Duodenal mucosa (tissue), 2 donors: ENCODE data around the gene ITGBL1.
A peak's percentile ranks its signal among the peaks of the same experiment; 100 is the strongest.

Experiments
- H3K27ac ChIP-seq: one replicate; pipeline ENCODE4 v1.7.0; 2013; ENCODE audit warnings: low read depth, low read length
- H3K27me3 ChIP-seq, 2 donors: one replicate each; pipeline ENCODE4 v1.7.0; 2013; ENCODE audit warnings: low read length in 2 of 2, control low read depth in 1 of 2; ENCODE audit not compliant: insufficient read depth in 2 of 2, control insufficient read depth in 1 of 2
- H3K36me3 ChIP-seq, 2 donors: one replicate each; pipeline ENCODE4 v1.7.0; 2013; ENCODE audit warnings: low read length in 2 of 2, control low read depth in 1 of 2; ENCODE audit not compliant: insufficient read depth in 2 of 2, control insufficient read depth in 1 of 2
- H3K4me1 ChIP-seq, 2 donors: one replicate each; pipeline ENCODE4 v1.7.0; 2013; ENCODE audit warnings: low read length in 2 of 2, control low read depth in 1 of 2; ENCODE audit not compliant: insufficient read depth in 2 of 2, control insufficient read depth in 1 of 2
- H3K4me3 ChIP-seq, 2 donors: one replicate each; pipeline ENCODE4 v1.7.0; 2013; ENCODE audit warnings: low read length in 2 of 2, low read depth in 1 of 2
- H3K9ac ChIP-seq, 2 donors: one replicate each; pipeline ENCODE4 v1.7.0; 2013; ENCODE audit warnings: low read length in 2 of 2, low read depth in 1 of 2
- H3K9me3 ChIP-seq, 2 donors: one replicate each; pipeline ENCODE4 v1.7.0; 2013; ENCODE audit warnings: low read length in 2 of 2, control low read depth in 1 of 2; ENCODE audit not compliant: control insufficient read depth in 1 of 2

Gene ITGBL1

DNA sequence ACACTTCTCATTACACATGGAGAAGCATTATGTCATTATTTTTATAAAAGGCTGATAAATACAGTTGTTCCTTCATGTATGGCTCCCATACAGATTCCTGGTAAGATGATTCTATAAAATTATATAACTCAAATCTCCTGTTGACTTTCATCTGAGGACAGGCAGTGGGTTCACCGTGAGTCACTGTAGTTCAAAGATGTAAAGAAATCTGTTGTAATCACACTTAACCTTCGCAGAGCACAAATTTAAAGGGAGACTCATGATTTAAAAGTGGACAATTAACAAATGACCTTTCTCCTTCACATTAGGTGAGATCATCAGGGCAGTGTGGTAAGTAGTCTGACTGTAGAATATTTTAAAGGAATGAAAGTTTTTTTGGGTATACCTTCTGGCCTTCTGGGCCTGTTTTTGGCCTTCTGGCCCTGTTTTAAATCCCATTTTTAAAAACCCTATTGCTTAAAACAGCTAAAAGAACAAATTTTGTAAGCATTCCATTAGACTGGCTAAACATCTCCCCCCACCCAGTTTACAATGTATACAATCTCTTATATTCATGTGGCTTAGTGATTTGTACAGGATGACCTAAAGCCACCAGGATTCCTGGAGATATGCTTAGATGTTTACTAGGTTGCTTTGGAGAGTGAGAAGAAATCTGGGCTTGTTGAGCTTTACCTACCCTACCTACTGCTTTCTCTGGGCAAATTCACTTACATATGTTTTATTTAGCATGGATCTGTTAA, 171.2 kb downstream of the ITGBL1 start:
- H3K4me3 ChIP-seq, result no peak overlapping the region
- no peak overlapping the region for H3K9ac ChIP-seq
- H3K27ac ChIP-seq, result no peak overlapping the region
- H3K9me3 ChIP-seq, result no peaks in the 10 kb centered on the region
- H3K27me3 ChIP-seq, result no peaks in the 10 kb centered on the region
- H3K4me1 ChIP-seq, result no peaks in the 10 kb centered on the region
- no peaks in the 10 kb centered on the region for H3K36me3 ChIP-seq

DNA sequence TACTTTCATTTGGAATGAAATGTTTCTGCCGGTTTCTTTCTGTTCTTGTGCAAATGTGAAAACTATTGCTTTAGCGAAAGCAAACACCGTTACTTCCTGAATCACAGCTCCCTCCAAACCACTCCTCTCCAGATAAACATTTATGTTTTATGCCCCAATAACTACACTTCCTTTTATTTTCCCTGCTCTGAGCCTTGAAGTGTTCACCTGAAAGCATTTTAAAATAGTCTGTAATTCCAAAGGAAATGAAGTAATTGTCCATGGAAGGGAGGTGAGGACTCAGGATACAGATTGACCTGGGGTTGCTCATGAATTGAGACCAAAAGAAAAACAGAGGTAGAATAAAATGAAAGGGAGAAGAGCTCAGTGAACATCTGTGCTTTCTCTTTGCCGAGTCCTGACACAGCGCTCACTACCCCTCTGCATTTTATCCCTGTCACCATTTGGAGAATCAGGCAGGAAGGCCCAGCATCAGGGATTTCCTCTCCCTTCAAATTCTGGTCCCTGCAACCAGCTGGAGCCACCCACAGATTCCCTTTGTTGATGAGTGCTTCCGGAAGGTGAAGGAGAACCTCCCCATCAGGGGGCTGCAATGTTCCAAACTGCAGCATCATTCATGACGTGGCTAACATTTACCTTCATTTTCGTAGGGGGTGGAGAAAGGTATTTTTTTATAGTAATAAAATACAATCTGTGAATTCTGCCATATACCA, 171.9 kb downstream of the ITGBL1 start:
- Histone ChIP-seq H3K36me3 (no peaks in the 10 kb centered on the region), H3K4me1 (no peaks in the 10 kb centered on the region), H3K4me3 (no peak overlapping the region), H3K27ac (no peak overlapping the region), H3K9me3 (no peaks in the 10 kb centered on the region), H3K27me3 (no peaks in the 10 kb centered on the region), H3K9ac (no peak overlapping the region)

DNA sequence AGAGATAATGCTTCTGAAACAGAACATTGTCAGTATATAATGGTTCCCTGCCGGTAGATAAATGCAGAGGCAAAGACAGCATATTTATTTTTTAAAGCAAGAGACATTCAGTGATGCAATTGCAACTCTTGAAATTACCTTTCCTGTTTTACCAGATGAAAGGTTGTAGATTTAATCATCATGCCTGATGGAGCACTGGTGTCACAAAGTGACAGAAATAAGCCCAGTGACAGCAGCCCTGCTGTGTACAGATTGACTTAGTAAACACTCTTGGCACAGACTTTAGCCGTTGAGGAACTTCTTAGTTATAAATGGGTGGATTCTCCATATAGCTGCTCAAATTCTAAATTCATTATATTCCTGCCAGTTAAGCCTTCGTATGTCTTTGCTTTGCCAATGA, 172.5 kb downstream of the ITGBL1 start:
- Histone ChIP-seq H3K9ac (no peak overlapping the region), H3K27ac (no peak overlapping the region), H3K4me3 (no peak overlapping the region), H3K9me3 (no peaks in the 10 kb centered on the region), H3K4me1 (no peaks in the 10 kb centered on the region), H3K36me3 (no peaks in the 10 kb centered on the region), H3K27me3 (no peaks in the 10 kb centered on the region)

DNA sequence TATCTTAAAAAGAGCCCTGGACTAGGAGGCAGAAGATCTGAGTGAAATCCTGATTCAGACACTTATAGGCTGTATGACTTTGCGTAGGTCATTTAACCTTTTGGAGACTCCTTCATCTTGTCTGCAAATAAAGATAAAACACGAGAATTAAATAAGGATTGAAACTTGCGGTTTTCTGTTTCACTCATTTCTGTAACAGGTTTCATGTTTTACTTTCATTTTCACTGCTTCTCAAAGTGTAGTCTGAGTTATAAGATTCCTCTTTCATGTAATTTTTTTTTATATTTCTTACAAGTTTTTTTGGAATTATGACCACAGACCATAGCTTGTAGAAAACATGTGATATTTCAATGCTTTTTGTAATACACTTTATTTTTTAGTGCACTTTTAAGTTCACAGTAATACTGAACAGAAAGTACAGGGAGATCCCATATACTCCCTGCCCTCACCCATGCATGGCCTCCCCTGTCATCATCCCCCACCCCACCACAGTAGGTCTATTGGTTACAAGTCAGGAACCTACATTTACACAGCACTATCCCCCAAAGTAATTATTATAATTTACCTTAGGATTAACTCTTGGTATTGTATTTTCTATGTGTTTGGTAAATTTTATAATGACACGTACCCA, 174.6 kb downstream of the ITGBL1 start:
- Histone ChIP-seq H3K4me3 (peak overlapping the region; percentile 30 to 52), H3K27ac (no peak overlapping the region), H3K27me3 (no peaks in the 10 kb centered on the region), H3K9ac (no peak overlapping the region), H3K36me3 (no peaks in the 10 kb centered on the region), H3K9me3 (no peaks in the 10 kb centered on the region), H3K4me1 (no peaks in the 10 kb centered on the region)

DNA sequence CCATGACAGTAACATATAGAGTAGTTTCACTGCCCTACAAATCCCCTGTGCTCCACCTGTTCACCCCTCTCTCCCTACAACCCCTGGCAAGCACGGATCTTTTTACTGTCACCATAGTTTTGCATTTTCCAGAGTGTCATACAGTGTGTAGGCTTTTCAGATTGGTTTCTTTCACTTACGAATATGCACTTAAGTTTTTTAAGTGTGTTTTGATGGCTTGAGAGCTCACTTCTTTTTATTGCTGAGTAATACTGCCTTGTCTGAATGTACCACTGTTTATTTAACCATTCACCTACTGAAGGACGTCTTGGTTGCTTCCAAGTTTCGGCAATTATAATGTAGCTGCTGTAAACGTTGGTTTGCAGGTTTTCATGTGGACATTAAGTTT, 175.1 kb downstream of the ITGBL1 start:
- H3K9ac ChIP-seq, result no peak overlapping the region
- peak overlapping the region; percentile 30 to 52 for H3K4me3 ChIP-seq
- H3K9me3 ChIP-seq, result no peaks in the 10 kb centered on the region
- no peak overlapping the region for H3K27ac ChIP-seq
- no peaks in the 10 kb centered on the region for H3K4me1 ChIP-seq
- H3K36me3 ChIP-seq, result no peaks in the 10 kb centered on the region
- no peaks in the 10 kb centered on the region for H3K27me3 ChIP-seq

DNA sequence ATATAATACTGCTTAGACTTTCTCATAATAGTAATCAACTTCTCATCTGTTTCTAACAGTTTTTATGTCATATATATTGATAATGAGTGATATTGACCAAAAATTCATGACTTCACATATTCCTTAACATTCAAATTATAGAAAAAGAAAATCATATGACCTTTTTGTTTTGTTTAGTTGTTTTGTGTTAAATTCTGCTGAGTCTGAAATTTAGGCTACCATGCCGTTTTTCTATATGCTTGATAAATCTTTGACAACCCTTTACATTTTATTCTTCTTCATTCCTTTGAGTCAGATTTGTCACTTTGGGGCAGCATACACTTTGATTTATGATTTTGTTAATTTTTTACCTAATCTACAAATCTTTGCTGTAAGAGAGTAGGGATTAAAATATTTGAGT, 176.4 kb downstream of the ITGBL1 start:
- H3K4me3 ChIP-seq, result no peak overlapping the region

DNA sequence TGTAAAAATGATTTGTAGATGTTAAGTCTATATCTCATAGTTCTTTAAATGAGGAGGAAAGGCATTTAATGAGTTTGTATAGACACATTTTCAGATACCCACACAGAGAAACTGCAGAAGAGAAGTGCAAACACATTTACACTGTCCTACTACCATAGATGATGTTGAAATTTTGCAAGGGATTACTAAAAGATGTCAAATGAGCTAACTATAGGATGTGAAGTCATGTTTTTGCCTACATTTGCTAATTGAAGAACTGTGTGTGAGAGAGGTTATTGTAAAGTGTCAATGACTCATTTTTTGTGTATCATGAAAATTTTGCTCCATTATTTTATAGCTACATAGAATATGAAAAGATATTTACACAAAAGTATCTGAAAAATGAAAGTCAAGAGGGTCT, 178.9 kb downstream of the ITGBL1 start:
- Histone ChIP-seq H3K4me1 (no peaks in the 10 kb centered on the region), H3K9ac (no peak overlapping the region), H3K4me3 (no peak overlapping the region), H3K36me3 (no peaks in the 10 kb centered on the region), H3K27ac (no peak overlapping the region), H3K9me3 (no peaks in the 10 kb centered on the region), H3K27me3 (no peaks in the 10 kb centered on the region)

More for the DNA sequence above, 176.4 kb downstream of the ITGBL1 start:
- H3K9me3 ChIP-seq, result no peaks in the 10 kb centered on the region
- no peaks in the 10 kb centered on the region for H3K4me1 ChIP-seq
- no peak overlapping the region for H3K9ac ChIP-seq
- H3K27ac ChIP-seq, result no peak overlapping the region
- H3K27me3 ChIP-seq, result no peaks in the 10 kb centered on the region
- H3K36me3 ChIP-seq, result no peaks in the 10 kb centered on the region

DNA sequence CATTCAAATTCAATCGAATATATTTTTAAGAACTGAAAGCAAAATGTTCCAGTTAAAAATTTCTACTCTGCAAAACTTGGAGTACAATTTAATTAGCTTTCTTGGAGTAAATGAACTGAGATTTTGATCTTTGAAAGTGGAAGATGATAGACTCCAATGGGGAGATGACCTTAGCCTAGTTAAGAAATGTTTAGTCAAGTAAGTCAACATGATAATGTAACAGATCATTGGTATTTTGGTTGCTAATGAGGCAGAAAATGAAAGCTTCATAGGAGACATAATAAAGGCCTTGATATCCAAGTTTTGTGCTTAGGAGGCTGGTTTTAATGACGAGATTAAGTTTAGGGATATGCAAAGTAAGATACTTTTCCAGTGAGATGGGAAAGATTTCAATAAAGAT, 181.7 kb downstream of the ITGBL1 start:
- Histone ChIP-seq H3K4me1 (no peaks in the 10 kb centered on the region), H3K4me3 (no peak overlapping the region), H3K27ac (no peak overlapping the region), H3K27me3 (no peaks in the 10 kb centered on the region), H3K36me3 (no peaks in the 10 kb centered on the region), H3K9me3 (no peaks in the 10 kb centered on the region), H3K9ac (no peak overlapping the region)

DNA sequence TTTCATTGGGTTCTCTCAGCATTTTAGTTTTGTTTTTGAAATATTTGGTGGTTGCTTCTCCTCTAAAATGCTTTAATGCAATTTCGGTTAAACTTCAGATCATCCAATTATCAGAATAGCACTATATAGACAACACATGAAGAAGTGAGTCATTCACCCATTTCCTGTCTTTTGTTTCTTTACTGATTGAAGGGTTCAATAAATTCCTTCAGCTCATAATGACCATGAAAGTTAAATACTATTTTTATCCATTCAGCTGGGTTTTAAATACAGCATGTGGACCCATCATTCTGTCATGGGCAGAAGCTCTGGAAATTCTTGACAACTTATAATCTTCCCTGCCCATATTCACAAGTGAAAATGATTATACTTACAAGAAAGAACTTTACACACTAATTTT, 187.2 kb downstream of the ITGBL1 start:
- H3K36me3 ChIP-seq, result no peaks in the 10 kb centered on the region
- no peaks in the 10 kb centered on the region for H3K27me3 ChIP-seq
- H3K4me3 ChIP-seq, result no peak overlapping the region
- no peaks in the 10 kb centered on the region for H3K4me1 ChIP-seq
- H3K9me3 ChIP-seq, result no peaks in the 10 kb centered on the region
- H3K9ac ChIP-seq, result no peak overlapping the region
- H3K27ac ChIP-seq, result no peak overlapping the region

DNA sequence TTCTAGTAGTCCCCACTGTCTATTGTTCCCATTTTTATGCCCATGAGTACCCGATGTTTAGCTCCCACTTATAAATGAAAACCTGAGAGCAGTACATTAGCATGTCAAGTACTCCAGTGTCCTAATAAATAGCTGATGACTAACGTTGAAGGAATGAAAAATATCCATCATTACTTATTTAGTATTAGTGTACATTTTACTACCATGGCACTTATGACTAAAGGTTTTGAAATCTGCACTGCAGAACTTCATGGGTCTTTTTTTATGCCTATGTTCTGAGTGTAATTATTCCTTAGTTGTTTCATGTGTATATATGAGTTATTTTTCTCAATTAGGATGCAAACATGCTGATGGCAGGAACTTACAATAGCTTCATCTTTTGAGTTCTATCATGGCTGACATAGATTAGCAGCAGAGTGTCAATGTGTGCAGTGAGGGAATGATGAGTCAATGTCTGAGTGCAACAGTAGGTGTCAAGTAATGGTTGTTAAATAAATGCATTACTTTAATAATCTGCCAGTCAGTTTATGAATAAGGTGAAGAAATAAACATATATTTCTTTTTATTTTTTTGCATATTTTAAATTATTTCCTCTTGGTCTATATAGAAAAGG, 188.4 kb downstream of the ITGBL1 start:
- Histone ChIP-seq H3K9me3 (no peaks in the 10 kb centered on the region), H3K9ac (no peak overlapping the region), H3K4me1 (no peaks in the 10 kb centered on the region), H3K4me3 (no peak overlapping the region), H3K27ac (no peak overlapping the region), H3K27me3 (no peaks in the 10 kb centered on the region), H3K36me3 (no peaks in the 10 kb centered on the region)
